HUES48 (cell line): ENCODE data around the gene ABCB10.

Experiments used
- H3K27ac ChIP-seq: one replicate; pipeline ENCODE4 v1.7.0; 2013; ENCODE audit warnings: low read depth, low read length, inconsistent platforms
- H3K27me3 ChIP-seq: 2 replicates; pipeline ENCODE4 v1.6.1; 2013; ENCODE audit warnings: mild to moderate bottlenecking, low read length; ENCODE audit not compliant: control insufficient read depth, insufficient read depth
- H3K36me3 ChIP-seq: 2 replicates; pipeline ENCODE4 v1.6.1; 2013; ENCODE audit warnings: low read length; ENCODE audit not compliant: control insufficient read depth, insufficient read depth
- H3K4me1 ChIP-seq: 2 replicates; pipeline ENCODE4 v1.6.1; 2013; ENCODE audit warnings: mild to moderate bottlenecking, low read length; ENCODE audit not compliant: control insufficient read depth, insufficient read depth
- H3K4me3 ChIP-seq: 2 replicates; pipeline ENCODE4 v1.5.1; 2013; ENCODE audit warnings: mild to moderate bottlenecking, low read depth, low read length
- H3K9ac ChIP-seq: 2 replicates; pipeline ENCODE4 v1.6.1; 2013; ENCODE audit warnings: mild to moderate bottlenecking, low read depth, low read length, moderate library complexity
- H3K9me3 ChIP-seq: 2 replicates; pipeline ENCODE4 v1.6.1; 2013; ENCODE audit warnings: low read length; ENCODE audit not compliant: control insufficient read depth, insufficient read depth

ABCB10 gene

GRCh38 chr1:229590119-229590518, 31.6 kb upstream of the ABCB10 start:
- no peaks in the 10 kb centered on the region for H3K27me3 ChIP-seq
- no peaks in the 10 kb centered on the region for H3K4me1 ChIP-seq
- H3K9me3 ChIP-seq: no peaks in the 10 kb centered on the region
- H3K36me3 ChIP-seq: peaks cover 23% of the 10 kb centered on the region
- H3K9ac ChIP-seq: no peak overlapping the region
- H3K27ac ChIP-seq: no peak overlapping the region
- no peak overlapping the region for H3K4me3 ChIP-seq

- H3K36me3 ChIP-seq: no peaks in the 10 kb centered on the region
- H3K27me3 ChIP-seq: no peaks in the 10 kb centered on the region
- H3K9me3 ChIP-seq: no peaks in the 10 kb centered on the region
- H3K9ac ChIP-seq: no peak overlapping the region
- H3K4me1 ChIP-seq: no peaks in the 10 kb centered on the region
- H3K4me3 ChIP-seq: no peak overlapping the region
- H3K27ac ChIP-seq: no peak overlapping the region
These were observed 26.8 kb upstream of the ABCB10 start for GRCh38 chr1:229585338-229585737.

GRCh38 chr1:229582715-229583114, 24.2 kb upstream of the ABCB10 start:
- Histone ChIP-seq H3K4me3 (no peak overlapping the region), H3K9ac (no peak overlapping the region), H3K9me3 (no peaks in the 10 kb centered on the region), H3K4me1 (peaks cover 10% of the 10 kb centered on the region), H3K27me3 (no peaks in the 10 kb centered on the region), H3K36me3 (no peaks in the 10 kb centered on the region), H3K27ac (no peak overlapping the region)

- no peak overlapping the region for H3K9ac ChIP-seq
- H3K36me3 ChIP-seq: no peaks in the 10 kb centered on the region
- H3K4me1 ChIP-seq: peaks cover 10% of the 10 kb centered on the region
- H3K27ac ChIP-seq: no peak overlapping the region
- no peaks in the 10 kb centered on the region for H3K9me3 ChIP-seq
- H3K4me3 ChIP-seq: no peak overlapping the region
- H3K27me3 ChIP-seq: no peaks in the 10 kb centered on the region
These were observed 23.6 kb upstream of the ABCB10 start for GRCh38 chr1:229582011-229582694.

GRCh38 chr1:229581485-229581884, 23.0 kb upstream of the ABCB10 start:
- Histone ChIP-seq H3K27ac (no peak overlapping the region), H3K9me3 (no peaks in the 10 kb centered on the region), H3K4me3 (no peak overlapping the region), H3K36me3 (no peaks in the 10 kb centered on the region), H3K9ac (no peak overlapping the region), H3K27me3 (no peaks in the 10 kb centered on the region), H3K4me1 (peaks cover 10% of the 10 kb centered on the region)

- no peak overlapping the region for H3K27ac ChIP-seq
- H3K27me3 ChIP-seq: no peaks in the 10 kb centered on the region
- no peak overlapping the region for H3K9ac ChIP-seq
- H3K36me3 ChIP-seq: no peaks in the 10 kb centered on the region
- no peak overlapping the region for H3K4me3 ChIP-seq
- no peaks in the 10 kb centered on the region for H3K9me3 ChIP-seq
- peaks cover 10% of the 10 kb centered on the region for H3K4me1 ChIP-seq
These were observed 20.7 kb upstream of the ABCB10 start for GRCh38 chr1:229579059-229579673.

- H3K4me3 ChIP-seq: no peak overlapping the region
- no peaks in the 10 kb centered on the region for H3K36me3 ChIP-seq
- no peak overlapping the region for H3K27ac ChIP-seq
- H3K4me1 ChIP-seq: peaks cover 10% of the 10 kb centered on the region
- no peaks in the 10 kb centered on the region for H3K27me3 ChIP-seq
- no peak overlapping the region for H3K9ac ChIP-seq
- H3K9me3 ChIP-seq: no peaks in the 10 kb centered on the region
These were observed 19.9 kb upstream of the ABCB10 start for GRCh38 chr1:229578168-229579058.

GRCh38 chr1:229574679-229575442, 16.4 kb upstream of the ABCB10 start:
- Histone ChIP-seq H3K9ac (no peak overlapping the region), H3K36me3 (no peaks in the 10 kb centered on the region), H3K27me3 (no peaks in the 10 kb centered on the region), H3K4me1 (peaks cover 10% of the 10 kb centered on the region), H3K27ac (no peak overlapping the region), H3K4me3 (no peak overlapping the region), H3K9me3 (no peaks in the 10 kb centered on the region)

GRCh38 chr1:229572286-229572685, 13.8 kb upstream of the ABCB10 start:
- Histone ChIP-seq H3K36me3 (no peaks in the 10 kb centered on the region), H3K9me3 (no peaks in the 10 kb centered on the region), H3K9ac (no peak overlapping the region), H3K27me3 (no peaks in the 10 kb centered on the region), H3K27ac (no peak overlapping the region), H3K4me3 (no peak overlapping the region), H3K4me1 (no peaks in the 10 kb centered on the region)

GRCh38 chr1:229570891-229571516, 12.5 kb upstream of the ABCB10 start:
- Histone ChIP-seq H3K9me3 (no peaks in the 10 kb centered on the region), H3K4me3 (no peak overlapping the region), H3K27ac (no peak overlapping the region), H3K9ac (no peak overlapping the region), H3K27me3 (no peaks in the 10 kb centered on the region), H3K36me3 (no peaks in the 10 kb centered on the region), H3K4me1 (no peaks in the 10 kb centered on the region)
